HG02943 (cell line): ENCODE data around the gene KCNK2.

Source experiments
- ATAC-seq: cut with Tn5 transposase; IDR thresholded peaks from one replicate; pipeline ENCODE4 v1.9.1; 2021; ENCODE audit warnings: mild to moderate bottlenecking, low read depth, moderate library complexity; ENCODE audit not compliant: unreplicated experiment

Gene KCNK2

DNA sequence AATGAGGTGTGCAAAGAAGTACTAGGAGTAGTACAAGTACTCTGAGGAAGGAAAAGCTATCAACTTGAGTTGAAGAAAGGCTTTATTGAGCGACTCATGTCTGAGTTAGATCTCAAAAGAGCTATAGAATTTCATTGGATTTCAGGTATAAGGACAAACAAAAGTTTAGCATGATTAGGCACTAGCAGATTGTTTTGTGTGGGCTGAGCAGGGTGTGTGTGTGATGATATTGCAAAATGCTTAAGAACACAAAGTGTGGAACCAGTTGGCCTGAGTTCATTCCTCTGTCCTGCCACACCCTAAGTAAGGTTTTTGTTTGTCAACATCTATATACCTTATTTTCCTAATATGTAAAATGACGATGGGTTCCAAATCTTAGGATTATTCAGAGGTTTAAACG is 158.9 kb downstream of the KCNK2 start:
- no peak for ATAC-seq

DNA sequence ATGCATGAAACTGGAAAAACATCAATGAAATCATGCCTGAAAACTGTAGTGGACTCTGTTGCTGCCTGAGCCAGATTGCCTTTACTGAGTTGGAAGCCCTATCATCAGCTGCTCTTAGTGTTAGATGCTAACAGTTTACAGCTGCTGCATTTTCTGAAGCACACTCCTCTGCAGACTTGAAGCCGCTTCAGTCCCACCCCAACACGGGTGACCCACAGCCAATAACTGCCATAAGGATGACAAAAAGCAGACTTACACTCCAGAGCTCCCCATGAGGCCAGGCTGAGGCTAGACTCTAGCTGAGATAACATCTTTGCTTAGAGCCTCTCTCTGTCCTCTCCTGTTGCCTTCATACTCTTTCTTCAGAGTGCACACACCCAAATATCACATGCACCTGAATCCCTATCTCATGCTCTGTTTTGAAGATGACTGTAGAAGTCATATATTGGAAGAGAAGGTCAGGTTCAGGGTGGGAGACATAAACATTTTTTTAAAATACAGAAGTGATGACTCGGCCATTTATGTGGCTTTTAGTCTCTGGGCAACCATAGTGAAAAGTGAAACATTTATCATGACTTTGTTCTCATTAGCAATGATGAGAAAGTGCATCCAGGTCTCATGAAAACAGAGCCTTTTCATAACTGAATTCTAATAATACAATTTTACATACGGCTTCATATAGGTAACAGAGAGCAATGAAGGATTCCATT is 161.0 kb downstream of the KCNK2 start:
- no peak for ATAC-seq

DNA sequence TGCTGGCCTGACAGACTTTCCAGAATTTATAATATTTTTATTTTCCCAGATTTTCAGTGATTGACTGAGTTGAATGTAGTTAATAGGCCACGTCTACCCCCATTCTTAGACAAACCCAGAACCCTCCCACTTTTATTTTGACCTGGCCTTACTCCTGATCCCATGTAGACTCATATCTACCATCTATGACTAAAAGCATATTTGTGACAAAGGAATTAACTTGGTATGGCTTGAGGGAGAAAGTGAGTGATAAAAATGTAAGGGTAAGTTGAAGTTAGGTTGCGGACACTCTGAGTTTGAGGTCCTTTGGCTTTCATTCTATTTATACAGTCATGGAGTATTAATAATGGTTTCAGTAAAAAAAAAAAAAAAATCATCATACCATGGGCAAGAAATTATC is 168.4 kb downstream of the KCNK2 start:
- ATAC-seq = no peak

DNA sequence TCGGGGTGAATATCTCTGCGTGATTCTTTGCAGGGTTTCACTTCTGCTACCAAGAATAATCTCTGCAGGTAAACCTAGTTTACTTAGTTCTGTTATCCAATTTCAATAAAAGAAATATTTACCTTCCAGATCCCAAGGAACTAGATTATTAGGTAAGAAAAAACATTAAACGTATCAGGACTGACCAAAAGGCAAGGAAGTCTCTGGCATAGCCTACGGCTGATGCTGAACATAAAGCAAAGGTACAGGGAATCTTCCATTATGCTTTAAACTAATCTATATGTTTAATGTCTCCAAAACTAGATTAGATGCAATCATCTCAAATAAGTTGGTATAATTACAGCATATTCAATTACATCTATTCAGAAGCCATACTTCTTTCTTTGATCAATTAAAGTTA is 168.9 kb downstream of the KCNK2 start:
- no peak for ATAC-seq

DNA sequence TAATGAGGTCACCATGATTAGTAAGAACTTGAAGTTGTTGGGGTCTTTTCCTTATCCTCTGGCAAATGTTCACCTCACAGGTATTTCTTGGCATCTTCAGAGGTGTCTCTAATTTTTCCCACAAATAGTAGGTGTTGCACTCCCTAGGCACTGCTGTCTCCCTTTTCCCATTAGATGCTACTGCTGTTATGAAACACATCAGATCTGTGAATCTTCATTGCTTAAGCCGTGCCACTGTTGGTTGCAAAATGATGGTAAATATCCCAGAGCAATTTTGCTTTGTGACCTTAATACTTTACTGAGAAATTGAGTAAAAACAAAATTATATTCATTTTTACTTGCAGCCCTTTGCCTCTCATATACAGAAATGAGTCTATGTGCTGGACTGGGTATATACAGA is 169.6 kb downstream of the KCNK2 start:
- no peak for ATAC-seq

DNA sequence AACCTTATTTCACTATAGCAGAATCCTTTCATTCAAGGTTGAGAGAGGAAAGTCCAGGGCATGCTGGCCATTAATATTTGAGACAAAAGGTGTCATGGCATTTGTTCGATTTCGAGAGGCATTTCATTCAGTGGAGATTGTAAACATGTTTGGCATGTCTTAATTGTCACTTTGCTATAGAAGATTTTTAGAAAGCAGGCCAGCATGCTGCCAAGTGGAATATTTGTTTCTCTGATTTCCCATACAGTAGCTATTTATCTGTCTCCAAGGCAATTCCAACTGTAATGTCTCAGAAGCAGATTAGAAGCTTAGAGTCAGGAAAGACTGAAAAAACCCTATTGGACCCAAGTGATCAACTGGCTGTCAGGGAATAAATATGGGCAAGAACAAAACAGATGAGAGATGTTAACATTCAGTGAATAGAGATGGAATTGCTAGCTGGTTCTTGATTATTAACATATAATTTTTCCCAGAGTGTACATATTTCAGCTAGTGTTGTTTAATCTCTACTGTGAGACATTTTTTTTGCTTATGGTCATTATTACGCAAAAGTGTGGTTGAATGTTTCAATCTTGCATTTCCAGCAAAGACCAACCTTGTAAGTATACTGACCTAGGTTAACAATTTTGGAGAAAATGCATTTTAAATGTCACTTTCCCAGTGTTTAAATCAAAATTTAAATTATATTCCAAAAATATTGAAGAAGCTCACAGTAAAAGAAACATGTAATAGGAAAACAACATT is 174.6 kb downstream of the KCNK2 start:
- ATAC-seq = no peak

DNA sequence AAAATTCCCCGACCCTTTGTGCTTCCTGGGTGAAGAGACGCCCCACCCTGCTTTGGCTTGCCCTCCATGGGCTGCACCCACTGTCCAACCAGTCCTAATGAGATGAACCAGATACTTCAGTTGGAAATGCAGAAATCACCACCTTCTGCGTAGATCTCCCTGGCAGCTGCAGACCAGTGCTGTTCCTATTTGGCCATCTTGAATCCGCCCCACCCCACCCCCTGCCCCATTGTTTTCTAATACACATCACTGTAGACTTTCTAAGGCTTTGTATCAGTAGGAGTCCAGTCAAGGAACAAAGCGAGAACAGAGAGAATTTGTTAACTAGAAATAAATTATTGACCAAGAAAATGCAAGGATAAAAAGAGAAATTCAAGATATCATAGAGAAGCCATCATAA is 178.2 kb downstream of the KCNK2 start:
- no peak for ATAC-seq

DNA sequence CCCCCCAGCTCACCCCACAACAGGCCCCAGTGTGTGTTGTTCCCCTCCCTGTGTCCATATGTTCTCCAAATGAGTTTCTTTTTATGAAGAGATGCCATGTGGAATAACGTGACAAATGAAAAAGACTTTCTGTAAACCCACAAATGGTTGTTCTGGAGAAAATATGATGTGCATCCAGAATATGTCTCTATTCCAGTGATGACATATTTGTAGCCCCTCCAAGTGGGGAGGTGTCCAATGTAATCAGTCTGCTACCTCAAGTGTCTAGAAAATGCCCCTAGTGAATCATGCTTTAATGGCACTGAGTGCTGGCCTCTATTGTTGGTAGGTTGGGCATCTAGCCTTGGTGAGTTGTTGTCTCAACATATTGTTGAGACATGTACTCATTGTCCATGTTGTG is 179.6 kb downstream of the KCNK2 start:
- no peak for ATAC-seq

DNA sequence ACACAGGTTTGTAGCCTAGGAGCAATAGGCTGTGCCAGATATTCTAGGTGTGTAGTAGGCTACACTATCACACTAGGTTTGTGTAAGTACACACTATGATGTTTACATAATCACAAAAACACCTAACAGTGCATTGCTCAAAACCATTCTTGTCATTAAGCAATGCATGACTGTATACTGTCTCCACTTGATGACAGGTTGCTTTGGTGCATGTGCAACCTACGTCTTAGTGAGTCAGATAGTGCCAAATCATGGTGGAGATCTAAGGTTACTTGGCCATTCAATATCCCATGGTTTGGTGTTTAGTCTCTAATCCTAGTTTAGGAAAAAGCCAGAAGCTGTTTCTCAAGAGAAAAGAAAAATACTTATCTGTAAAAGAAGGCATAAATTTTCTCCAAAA is 181.1 kb downstream of the KCNK2 start:
- no peak for ATAC-seq

DNA sequence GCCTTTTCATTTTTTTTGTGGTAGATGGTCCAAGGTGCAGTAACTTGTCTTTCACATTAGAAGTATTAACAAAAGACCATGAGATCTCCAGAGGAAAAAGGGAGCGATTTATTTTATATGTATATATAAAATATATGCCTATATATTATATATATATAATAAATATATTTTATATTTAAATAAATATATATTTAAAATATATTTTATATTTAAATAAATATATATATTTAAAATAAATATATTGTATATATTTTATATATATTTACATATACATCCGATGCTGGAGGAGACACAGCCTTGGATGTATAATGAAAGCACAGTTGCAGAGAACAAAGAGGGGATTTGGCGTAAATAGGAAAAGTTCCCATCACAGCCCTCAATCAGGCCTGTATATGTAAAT is 182.1 kb downstream of the KCNK2 start:
- ATAC-seq = no peak

DNA sequence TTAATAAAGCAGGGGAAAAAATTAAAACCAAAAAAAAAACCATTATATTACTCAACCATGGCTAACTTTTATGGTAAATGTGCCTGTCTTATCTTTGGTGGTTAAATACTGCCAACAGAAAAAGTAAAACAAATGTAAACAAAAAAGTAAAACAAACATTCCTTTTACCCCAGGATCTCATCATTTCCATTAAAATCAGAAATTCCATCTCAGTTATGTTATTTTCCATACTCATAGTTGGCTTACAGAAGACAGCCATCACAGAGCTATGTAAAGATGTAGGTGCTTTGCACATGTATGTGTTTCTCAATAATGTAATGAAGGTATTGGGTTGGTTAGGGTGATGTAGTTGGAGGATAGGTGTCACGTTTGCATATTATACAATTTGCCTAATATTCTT is 185.0 kb downstream of the KCNK2 start:
- ATAC-seq = no peak

DNA sequence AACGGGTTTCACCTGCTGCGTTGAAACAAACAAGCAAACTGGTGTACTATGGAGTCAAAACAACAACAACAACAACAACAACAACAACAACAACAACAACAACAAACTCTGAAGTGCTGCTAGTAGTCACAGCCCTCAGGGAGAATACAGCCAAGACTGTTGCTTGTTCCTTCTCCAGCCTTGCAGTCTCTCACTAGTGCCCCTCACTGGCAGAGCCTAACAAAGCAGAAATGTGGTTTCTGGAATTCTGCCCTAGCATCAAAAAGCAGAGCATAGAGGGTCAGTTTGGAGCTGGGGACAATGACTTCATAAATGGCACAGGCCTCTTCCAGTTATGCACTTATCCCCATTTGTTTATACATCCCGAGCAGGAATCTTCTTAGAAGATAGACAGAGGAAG is 187.4 kb downstream of the KCNK2 start:
- ATAC-seq = no peak

DNA sequence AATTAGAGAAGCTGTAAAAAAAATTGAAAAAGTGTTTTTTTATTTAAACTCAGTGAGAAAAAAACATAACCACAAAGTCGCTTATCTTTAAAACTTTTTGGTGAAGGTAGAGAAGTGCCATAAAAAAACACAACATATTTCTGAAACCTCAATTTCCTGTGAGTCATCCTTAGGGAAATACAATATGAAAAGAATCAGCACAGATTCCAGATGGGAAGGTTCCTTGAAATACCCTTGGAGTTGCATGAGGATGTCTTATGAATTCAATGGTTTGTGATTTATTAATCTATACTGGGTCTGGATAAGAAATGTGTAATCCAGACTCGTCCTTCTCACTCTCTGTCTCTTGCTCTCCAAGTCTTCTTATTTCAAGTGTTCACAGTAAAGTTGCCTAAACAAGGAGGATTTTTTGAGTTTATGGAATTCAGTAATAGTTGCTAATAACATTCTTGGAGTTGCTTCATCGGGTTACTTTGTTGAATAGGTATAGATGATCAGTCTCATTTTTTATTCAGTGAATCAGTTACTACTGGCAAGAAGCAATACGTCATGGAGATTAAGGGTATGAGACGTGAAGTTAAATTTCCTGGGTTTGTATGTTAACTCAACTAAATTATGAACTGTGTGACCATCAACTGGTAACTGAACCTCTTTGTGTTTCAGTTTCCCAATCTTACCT is 191.4 kb downstream of the KCNK2 start:
- ATAC-seq = no peak

DNA sequence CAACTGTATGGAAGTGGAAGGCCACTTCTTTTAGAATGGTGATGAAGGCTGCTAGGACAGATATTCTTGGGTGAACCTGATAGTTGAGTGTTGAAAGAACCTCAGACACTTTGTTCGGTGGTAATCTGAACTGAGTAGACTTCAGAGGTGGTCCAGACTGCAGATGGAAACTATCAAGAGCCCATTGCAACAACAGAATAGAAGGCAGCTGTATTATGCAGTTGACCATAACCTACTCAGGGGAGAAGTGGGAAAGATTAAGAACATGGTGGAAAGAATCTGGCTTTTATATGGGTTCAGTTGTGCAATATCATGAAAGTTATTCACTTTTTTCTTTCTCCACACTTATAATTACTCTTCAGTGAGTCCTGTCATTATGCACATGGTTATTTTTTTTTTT is 194.0 kb downstream of the KCNK2 start:
- ATAC-seq = no peak

DNA sequence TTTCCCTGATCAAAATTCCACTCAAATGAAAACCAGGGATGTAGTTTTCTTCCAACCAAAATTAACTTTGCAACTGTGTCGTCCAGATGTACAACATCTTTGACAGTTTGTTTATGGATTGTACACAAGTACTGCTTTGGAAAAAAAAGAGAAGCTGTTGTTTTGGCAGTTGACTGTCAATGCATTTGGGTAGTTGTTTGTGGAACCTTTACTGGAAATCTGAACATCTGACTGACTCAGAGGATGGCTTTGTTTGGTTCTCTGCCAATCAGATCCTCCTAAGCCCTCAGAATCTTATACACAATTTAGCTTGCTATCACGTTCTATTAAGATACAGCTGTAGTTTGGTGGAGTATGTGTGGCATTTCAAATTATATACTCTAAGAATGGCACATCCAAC is 195.0 kb downstream of the KCNK2 start:
- no peak for ATAC-seq

DNA sequence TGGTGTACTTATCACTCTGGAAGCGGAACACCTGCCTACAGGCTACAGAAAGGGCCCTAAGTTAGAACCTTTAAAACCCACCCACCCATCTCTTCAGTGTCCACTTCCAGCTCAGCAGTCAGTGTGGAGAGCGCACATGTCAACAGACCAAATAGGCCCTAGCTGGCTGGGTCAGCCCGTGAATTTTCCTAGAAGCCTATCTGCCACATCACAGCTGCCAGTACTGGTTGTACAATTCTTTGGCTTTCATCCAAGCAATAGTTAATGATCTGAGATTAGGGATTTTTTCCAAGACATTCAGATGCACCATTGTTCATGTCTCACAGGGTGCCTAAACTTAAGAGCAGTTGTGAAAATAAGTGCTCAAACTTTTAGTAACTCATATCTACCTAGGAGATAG is 197.1 kb downstream of the KCNK2 start:
- no peak for ATAC-seq

DNA sequence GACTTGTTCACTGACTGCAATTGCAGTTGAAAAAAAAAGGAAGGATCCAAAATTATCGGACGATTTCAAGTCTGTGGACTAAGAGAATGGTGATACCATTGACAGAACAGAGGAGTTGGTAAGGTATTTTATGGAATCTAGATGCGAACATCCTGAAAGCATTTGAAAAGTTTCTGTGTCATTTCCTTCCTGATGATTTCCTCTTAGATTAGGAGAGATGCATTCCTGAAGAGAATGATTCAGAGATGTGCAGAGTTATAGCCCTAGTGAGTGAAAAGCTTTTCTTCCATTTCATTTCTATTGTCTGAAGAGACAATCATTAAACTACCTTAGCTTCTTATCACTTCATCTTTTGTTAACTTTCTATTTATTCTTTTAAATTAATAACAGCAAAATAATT is 200.0 kb downstream of the KCNK2 start:
- ATAC-seq = no peak

DNA sequence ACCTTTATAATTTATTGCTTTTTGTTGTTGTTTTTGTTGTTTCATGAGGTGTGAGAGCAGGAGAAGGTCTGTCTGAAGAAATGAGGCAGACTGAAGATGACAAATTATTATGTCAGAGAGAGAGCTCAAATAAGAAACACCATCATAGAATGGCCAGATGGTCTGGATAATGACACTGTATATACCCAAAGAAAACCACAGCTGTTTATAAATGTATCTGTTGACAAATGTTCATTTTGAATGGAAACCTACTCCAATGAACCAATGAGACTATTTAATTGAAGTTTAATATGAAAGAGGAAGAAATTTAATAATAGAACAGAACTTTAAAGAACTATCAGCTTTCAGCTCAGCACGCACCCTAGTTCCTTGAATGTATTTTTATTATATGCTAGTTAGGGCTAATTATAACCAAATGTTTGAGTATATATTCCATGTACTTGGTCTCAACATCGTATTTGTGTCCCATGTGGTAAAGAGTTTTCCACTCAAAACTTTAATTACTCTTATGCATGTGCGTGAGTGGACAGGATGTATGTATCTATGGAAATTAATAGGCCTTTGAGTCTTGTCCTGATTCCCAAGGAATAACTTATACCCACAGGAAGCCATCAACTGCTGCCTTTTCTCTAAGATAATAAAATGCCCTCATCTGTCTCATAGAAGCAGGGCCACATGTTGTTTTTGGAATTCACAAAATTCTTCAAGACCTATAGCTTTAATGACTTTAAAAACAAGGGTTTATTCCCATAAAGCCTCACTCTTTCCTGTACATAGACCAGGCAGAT is 202.7 kb downstream of the KCNK2 start:
- no peak for ATAC-seq
